Vagina (tissue), 2 donors: ENCODE results near the gene TAAR6. TPM values are rescaled to one million over a fixed set of nuclear protein-coding genes. Genes with fewer than 3 reads are reported as not detected.

Source experiments
- DNase-seq, 2 donors: peaks; one replicate each; pipeline ENCODE4 v3.0.0-alpha.2; 2017; ENCODE audit errors: extremely low spot score in 2 of 2
- H3K27ac ChIP-seq: fragments of 200-600 bp; sonication (generic); one replicate; pipeline ENCODE4 v1.5.1; 2019
- H3K27me3 ChIP-seq: fragments of 200-600 bp; sonication (generic); one replicate; pipeline ENCODE4 v1.5.1; 2019
- H3K36me3 ChIP-seq, 2 donors: fragments of 200-600 bp; sonication (generic); one replicate each; pipeline ENCODE4 v1.5.1; 2017 to 2019
- H3K4me1 ChIP-seq: fragments of 200-600 bp; sonication (generic); one replicate; pipeline ENCODE4 v1.5.1; 2019
- H3K4me3 ChIP-seq, 2 donors: fragments of 200-600 bp; sonication (generic); 1 replicate in 1 of 2; 2 replicates in 1 of 2; pipeline ENCODE4 v1.5.1; 2016 to 2019
- H3K9me3 ChIP-seq: fragments of 200-600 bp; sonication (generic); one replicate; pipeline ENCODE4 v1.5.1; 2019
- POLR2A ChIP-seq, 2 donors: fragments of 450-650 bp; IDR thresholded peaks; one replicate each; pipeline ENCODE4 v1.6.1; 2017; ENCODE audit warnings: antibody characterized with exemption in 2 of 2, mild to moderate bottlenecking in 2 of 2, moderate library complexity in 2 of 2
- POLR2AphosphoS5 ChIP-seq, 2 donors: sonication (generic); formaldehyde crosslinking; IDR thresholded peaks; one replicate each; pipeline ENCODE4 v1.9.0; 2017; ENCODE audit warnings: antibody characterized with exemption in 2 of 2, mild to moderate bottlenecking in 2 of 2, low read depth in 1 of 2; ENCODE audit not compliant: insufficient read depth in 1 of 2
- intact Hi-C: fragments of 100-400 bp; cut with DNase I; formaldehyde crosslinking; loops from one replicate; pipeline ENCODE4 v1.15.1; 2023
- total RNA-seq: library from RNA; depleted of rRNA; stranded (reverse); fragments of >200 nt; gene quantifications from one replicate; pipeline ENCODE4 v1.2.3, GENCODE V29; 2016
- TF ChIP-seq, protein P1 (sequence below), 3 experiments: fragments of 450-650 bp in 2 of 3; fragments of 200-600 bp in 1 of 3; sonication (generic) in 1 of 3; IDR thresholded peaks; one replicate each; pipeline ENCODE4 v1.5.1; 2017 to 2019; ENCODE audit warnings: antibody characterized with exemption in 3 of 3, mild to moderate bottlenecking in 2 of 3, moderate library complexity in 2 of 3

The TAAR6 gene
- total RNA-seq, 1 donor from 2014 or later = not detected

DNA sequence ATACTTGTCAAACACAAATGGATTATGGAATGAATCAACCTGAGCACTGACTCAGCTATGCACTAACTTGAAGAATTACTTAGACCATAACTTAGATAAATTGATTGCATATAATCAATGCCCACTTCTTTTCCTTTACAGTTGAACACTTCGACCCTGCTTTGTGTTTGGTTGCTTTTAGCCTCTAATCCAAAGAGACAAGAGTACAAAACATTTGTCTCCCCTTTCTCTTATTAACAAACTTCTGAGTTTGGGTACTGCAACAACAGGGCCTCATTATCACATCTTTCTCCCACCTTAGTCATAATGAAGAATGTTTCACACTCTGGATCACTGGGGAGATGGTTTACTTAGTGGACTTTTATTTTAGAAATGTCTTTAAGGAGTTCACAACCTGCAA is 2.6 kb upstream of the TAAR6 start:
- intact Hi-C loops = no loop called here
- TF ChIP-seq POLR2AphosphoS5 (IDR thresholded peaks at IDR 0.05; ENCODE audit: insufficient read depth in 1 of 2, low read depth in 1 of 2) (no peak), POLR2A (IDR thresholded peaks at IDR 0.05) (no peak)
- TF ChIP-seq, protein P1, sequence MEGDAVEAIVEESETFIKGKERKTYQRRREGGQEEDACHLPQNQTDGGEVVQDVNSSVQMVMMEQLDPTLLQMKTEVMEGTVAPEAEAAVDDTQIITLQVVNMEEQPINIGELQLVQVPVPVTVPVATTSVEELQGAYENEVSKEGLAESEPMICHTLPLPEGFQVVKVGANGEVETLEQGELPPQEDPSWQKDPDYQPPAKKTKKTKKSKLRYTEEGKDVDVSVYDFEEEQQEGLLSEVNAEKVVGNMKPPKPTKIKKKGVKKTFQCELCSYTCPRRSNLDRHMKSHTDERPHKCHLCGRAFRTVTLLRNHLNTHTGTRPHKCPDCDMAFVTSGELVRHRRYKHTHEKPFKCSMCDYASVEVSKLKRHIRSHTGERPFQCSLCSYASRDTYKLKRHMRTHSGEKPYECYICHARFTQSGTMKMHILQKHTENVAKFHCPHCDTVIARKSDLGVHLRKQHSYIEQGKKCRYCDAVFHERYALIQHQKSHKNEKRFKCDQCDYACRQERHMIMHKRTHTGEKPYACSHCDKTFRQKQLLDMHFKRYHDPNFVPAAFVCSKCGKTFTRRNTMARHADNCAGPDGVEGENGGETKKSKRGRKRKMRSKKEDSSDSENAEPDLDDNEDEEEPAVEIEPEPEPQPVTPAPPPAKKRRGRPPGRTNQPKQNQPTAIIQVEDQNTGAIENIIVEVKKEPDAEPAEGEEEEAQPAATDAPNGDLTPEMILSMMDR (IDR thresholded peaks at IDR 0.05) = no peak
- H3K27me3 ChIP-seq = no peaks in the 10 kb centered on the region

DNA sequence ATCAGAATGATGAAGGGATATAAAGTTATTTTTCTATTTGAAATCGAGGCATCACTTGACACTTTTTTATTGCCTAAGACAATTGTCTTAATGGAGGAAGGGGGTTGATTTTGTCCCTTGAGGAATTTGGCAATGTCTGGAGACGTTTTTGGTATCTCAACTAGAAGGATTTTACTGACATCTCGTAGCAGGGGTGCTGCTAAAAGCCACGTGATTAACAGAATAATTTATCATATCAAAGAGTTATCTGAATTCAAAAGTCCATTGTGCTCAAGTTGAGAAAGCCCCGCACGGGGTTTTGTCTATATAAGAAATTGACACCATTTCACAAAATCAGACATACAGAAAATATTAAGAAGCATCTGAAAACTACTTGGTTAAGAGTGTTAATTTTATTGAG is 1.5 kb upstream of the TAAR6 start:
- H3K27ac ChIP-seq = no peak overlapping the region
- DNase-seq = no peak
- no peaks in the 10 kb centered on the region for H3K4me1 ChIP-seq
- no peak overlapping the region for H3K4me3 ChIP-seq
- intact Hi-C loops = no loop called here
- no peaks in the 10 kb centered on the region for H3K36me3 ChIP-seq
- TF ChIP-seq, protein P1 (IDR thresholded peaks at IDR 0.05) = no peak
- no peak for TF ChIP-seq POLR2AphosphoS5 (IDR thresholded peaks at IDR 0.05; ENCODE audit: insufficient read depth in 1 of 2, low read depth in 1 of 2)
- no peak for TF ChIP-seq POLR2A (IDR thresholded peaks at IDR 0.05)
- no peaks in the 10 kb centered on the region for H3K9me3 ChIP-seq
- no peaks in the 10 kb centered on the region for H3K27me3 ChIP-seq

More for the DNA sequence above, 2.6 kb upstream of the TAAR6 start:
- Histone ChIP-seq H3K36me3 (no peaks in the 10 kb centered on the region), H3K9me3 (no peaks in the 10 kb centered on the region), H3K4me1 (no peaks in the 10 kb centered on the region), H3K27ac (no peak overlapping the region), H3K4me3 (no peak overlapping the region)
- DNase-seq = no peak

DNA sequence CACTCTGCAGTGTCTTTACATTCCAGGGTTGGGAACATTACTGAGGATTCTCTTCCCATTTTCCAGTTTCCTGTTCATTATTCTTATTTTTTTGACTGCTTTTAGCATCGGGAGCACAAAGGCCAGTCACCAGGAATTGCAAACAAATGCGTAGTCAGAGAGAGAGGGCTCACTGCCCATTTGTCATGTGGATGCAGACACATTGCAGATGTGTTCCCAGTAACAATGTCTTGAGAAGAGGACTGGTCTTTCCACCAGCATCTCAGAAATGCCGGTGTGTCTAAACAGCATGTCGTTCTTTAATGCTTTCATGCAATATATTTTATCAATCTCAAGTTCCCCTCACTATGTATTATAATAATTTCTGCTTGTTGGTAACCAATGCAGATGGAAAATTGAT is 952 bp upstream of the TAAR6 start:
- no peak overlapping the region for H3K27ac ChIP-seq
- H3K4me1 ChIP-seq = no peaks in the 10 kb centered on the region
- no peaks in the 10 kb centered on the region for H3K36me3 ChIP-seq
- TF ChIP-seq, protein P1 (IDR thresholded peaks at IDR 0.05) = no peak
- TF ChIP-seq POLR2A (IDR thresholded peaks at IDR 0.05) = no peak
- no peak for TF ChIP-seq POLR2AphosphoS5 (IDR thresholded peaks at IDR 0.05; ENCODE audit: insufficient read depth in 1 of 2, low read depth in 1 of 2)
- H3K27me3 ChIP-seq = no peaks in the 10 kb centered on the region
- no peak overlapping the region for H3K4me3 ChIP-seq
- intact Hi-C loops = no loop called here
- no peaks in the 10 kb centered on the region for H3K9me3 ChIP-seq
- DNase-seq = no peak

DNA sequence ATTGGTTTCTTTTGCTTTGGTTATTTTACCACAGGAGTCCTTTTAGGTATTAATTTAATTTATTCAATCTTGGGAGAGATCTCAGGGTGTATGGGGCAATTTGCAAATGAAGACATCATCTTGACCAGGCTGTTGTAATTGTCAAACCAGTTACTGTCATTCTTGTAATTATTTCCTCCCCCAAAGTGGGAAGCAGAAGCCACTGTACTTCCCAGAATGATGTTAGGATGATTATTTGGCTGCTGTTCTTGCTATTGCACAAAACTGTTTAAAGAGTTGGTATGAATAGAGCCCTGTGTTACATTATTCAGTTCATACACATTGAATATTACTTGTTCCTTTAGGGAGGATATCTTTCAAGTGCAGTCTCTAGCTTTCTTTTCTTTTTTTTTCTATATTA is 1.7 kb downstream of the TAAR6 start:
- Histone ChIP-seq H3K4me1 (no peaks in the 10 kb centered on the region), H3K36me3 (no peaks in the 10 kb centered on the region), H3K27me3 (no peaks in the 10 kb centered on the region), H3K27ac (no peak overlapping the region), H3K4me3 (no peak overlapping the region), H3K9me3 (no peaks in the 10 kb centered on the region)
- DNase-seq = no peak
- intact Hi-C loops = no loop called here
- TF ChIP-seq POLR2A (IDR thresholded peaks at IDR 0.05) (no peak), POLR2AphosphoS5 (IDR thresholded peaks at IDR 0.05; ENCODE audit: insufficient read depth in 1 of 2, low read depth in 1 of 2) (no peak)
- TF ChIP-seq, protein P1 (IDR thresholded peaks at IDR 0.05) = no peak

DNA sequence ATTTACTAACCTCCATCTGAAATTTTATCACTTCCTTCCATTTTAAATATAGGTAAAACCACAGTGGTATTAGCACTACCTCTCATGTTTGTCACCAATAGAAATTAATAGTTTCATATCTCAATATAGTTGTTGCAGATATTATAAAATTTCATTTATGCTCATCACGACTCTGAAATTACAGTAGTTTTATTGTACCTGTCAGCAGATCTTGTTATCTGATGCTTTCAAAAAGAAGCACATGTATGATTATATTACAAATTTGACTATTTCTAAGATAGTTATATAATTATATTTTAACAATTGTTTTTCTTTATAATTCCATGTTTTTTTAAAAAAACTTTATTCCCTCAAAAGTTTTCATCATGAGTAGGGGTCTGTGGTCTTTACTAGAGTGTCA is 14.6 kb downstream of the TAAR6 start:
- Histone ChIP-seq H3K4me3 (no peak overlapping the region), H3K9me3 (no peaks in the 10 kb centered on the region), H3K4me1 (no peaks in the 10 kb centered on the region), H3K36me3 (no peaks in the 10 kb centered on the region), H3K27me3 (no peaks in the 10 kb centered on the region), H3K27ac (no peak overlapping the region)
- intact Hi-C loops = no loop called here
- TF ChIP-seq POLR2AphosphoS5 (IDR thresholded peaks at IDR 0.05; ENCODE audit: insufficient read depth in 1 of 2, low read depth in 1 of 2) = no peak
- TF ChIP-seq, protein P1 (IDR thresholded peaks at IDR 0.05) = no peak
- no peak for TF ChIP-seq POLR2A (IDR thresholded peaks at IDR 0.05)
- no peak for DNase-seq
